Tibial nerve (tissue), 4 donors: ENCODE results near the gene ARV1. TPM values are rescaled to one million over a fixed set of nuclear protein-coding genes. Genes with fewer than 3 reads are reported as not detected.

ENCODE experiments used
- DNase-seq, 2 donors: peaks; one replicate each; pipeline ENCODE4 v3.0.0-alpha.2; 2019; ENCODE audit warnings: low spot score in 2 of 2
- H3K27ac ChIP-seq, 4 donors: fragments of 200-600 bp; sonication (generic) in 3 of 4; one replicate each; pipeline ENCODE4 v1.5.1; 2017 to 2019; ENCODE audit warnings: mild to moderate bottlenecking in 1 of 4
- H3K27me3 ChIP-seq, 2 donors: fragments of 200-600 bp; sonication (generic) in 1 of 2; one replicate each; pipeline versions ENCODE4 v1.5.1 to v1.6.0; 2017 to 2019
- H3K36me3 ChIP-seq, 3 donors: fragments of 200-600 bp; sonication (generic); one replicate each; pipeline ENCODE4 v1.5.1; 2018 to 2019
- H3K4me1 ChIP-seq, 4 donors: fragments of 200-600 bp; sonication (generic) in 3 of 4; one replicate each; pipeline ENCODE4 v1.5.1; 2017 to 2019
- H3K4me3 ChIP-seq, 4 donors: fragments of 200-600 bp; sonication (generic) in 3 of 4; one replicate each; pipeline ENCODE4 v1.5.1; 2017 to 2019; ENCODE audit warnings: mild to moderate bottlenecking in 1 of 4, moderate library complexity in 1 of 4
- H3K9me3 ChIP-seq, 4 donors: fragments of 200-600 bp; sonication (generic) in 3 of 4; one replicate each; pipeline ENCODE4 v1.5.1; 2017 to 2019
- CTCF ChIP-seq, 5 experiments: fragments of 200-600 bp in 3 of 5; fragments of 450-650 bp in 2 of 5; sonication (generic) in 3 of 5; IDR thresholded peaks; one replicate each; pipeline ENCODE4 v1.5.1; 2016 to 2019; ENCODE audit warnings: antibody characterized with exemption in 5 of 5, mild to moderate bottlenecking in 3 of 5, moderate library complexity in 2 of 5
- EP300 ChIP-seq, 2 donors: sonication (generic); formaldehyde crosslinking; IDR thresholded peaks; one replicate each; pipeline ENCODE4 v1.6.1; 2017; ENCODE audit warnings: antibody characterized with exemption in 2 of 2, mild to moderate bottlenecking in 1 of 2
- POLR2A ChIP-seq, 2 donors: fragments of 450-650 bp; IDR thresholded peaks; one replicate each; pipeline ENCODE4 v1.6.1; 2017; ENCODE audit warnings: antibody characterized with exemption in 2 of 2, mild to moderate bottlenecking in 2 of 2, moderate library complexity in 2 of 2
- WGBS, 2 donors: methylation state at CpG; one replicate each; pipeline ENCODE4 v1.1.5; 2018; 5-methylcytosine and 5-hydroxymethylcytosine counted together
- total RNA-seq, 4 donors: library from RNA; depleted of rRNA; stranded (reverse); fragments of >200 nt; gene quantifications; one replicate each; pipeline ENCODE4 v1.1.0, GENCODE V29; 2016

The ARV1 gene
- total RNA-seq, 4 donors from 2014 or later, result 11.6 to 25.3 (median 14.6) TPM

- Histone ChIP-seq H3K27ac (no peak overlapping the region), H3K4me1 (no peaks in the 10 kb centered on the region), H3K4me3 (no peak overlapping the region), H3K9me3 (no peaks in the 10 kb centered on the region), H3K36me3 (peaks cover 0 to 39% (median 0%) of the 10 kb centered on the region in 3 donors), H3K27me3 (no peaks in the 10 kb centered on the region)
- DNase-seq, result no peak
- 92 to 93% methylated on average over 3 of the region's 3 CpGs for WGBS, 2 donors
- TF ChIP-seq POLR2A (IDR thresholded peaks at IDR 0.05) (no peak), CTCF (IDR thresholded peaks at IDR 0.05) (no peak)
Observed at GRCh38 chr1:230948903-230949302, 30.0 kb upstream of the ARV1 start.

- H3K27me3 ChIP-seq, result no peaks in the 10 kb centered on the region
- H3K4me3 ChIP-seq, result no peak overlapping the region
- 61 to 96% methylated on average over 3 of the region's 3 CpGs for WGBS, 2 donors
- H3K27ac ChIP-seq, result no peak overlapping the region
- no peak for DNase-seq
- no peaks in the 10 kb centered on the region for H3K9me3 ChIP-seq
- H3K4me1 ChIP-seq, result no peaks in the 10 kb centered on the region
- TF ChIP-seq CTCF (IDR thresholded peaks at IDR 0.05) (no peak), EP300 (IDR thresholded peaks at IDR 0.05) (no peak), POLR2A (IDR thresholded peaks at IDR 0.05) (no peak)
- H3K36me3 ChIP-seq, result peaks cover 0 to 33% (median 0%) of the 10 kb centered on the region in 3 donors
Observed at GRCh38 chr1:230950404-230950803, 28.5 kb upstream of the ARV1 start.

GRCh38 chr1:230957580-230957989 lies 21.3 kb upstream of the ARV1 start:
- DNase-seq, result no peak
- Histone ChIP-seq H3K9me3 (no peaks in the 10 kb centered on the region), H3K27me3 (no peaks in the 10 kb centered on the region), H3K4me1 (no peaks in the 10 kb centered on the region), H3K4me3 (no peak overlapping the region), H3K27ac (no peak overlapping the region), H3K36me3 (peaks cover 0 to 64% (median 0%) of the 10 kb centered on the region in 3 donors)
- 85 to 91% methylated on average over 4 of the region's 4 CpGs for WGBS, 2 donors
- TF ChIP-seq EP300 (IDR thresholded peaks at IDR 0.05) (no peak), CTCF (IDR thresholded peaks at IDR 0.05) (no peak)

- no peak for DNase-seq
- H3K27me3 ChIP-seq, result no peaks in the 10 kb centered on the region
- H3K4me3 ChIP-seq, result no peak overlapping the region
- WGBS, 2 donors, result 96 to 97% methylated on average over 4 of the region's 4 CpGs
- TF ChIP-seq POLR2A (IDR thresholded peaks at IDR 0.05) (no peak), EP300 (IDR thresholded peaks at IDR 0.05) (no peak), CTCF (IDR thresholded peaks at IDR 0.05) (no peak)
- H3K27ac ChIP-seq, result no peak overlapping the region
- no peaks in the 10 kb centered on the region for H3K9me3 ChIP-seq
- H3K4me1 ChIP-seq, result no peaks in the 10 kb centered on the region
- peaks cover 0 to 58% (median 0%) of the 10 kb centered on the region in 3 donors for H3K36me3 ChIP-seq
Observed at GRCh38 chr1:230958370-230958769, 20.5 kb upstream of the ARV1 start.

- no peaks in the 10 kb centered on the region for H3K27me3 ChIP-seq
- 43 to 47% methylated on average over 2 of the region's 2 CpGs for WGBS, 2 donors
Observed at GRCh38 chr1:230964896-230965295, 14.0 kb upstream of the ARV1 start.

More at GRCh38 chr1:230964896-230965295, 14.0 kb upstream of the ARV1 start:
- no peak for DNase-seq
- no peak for TF ChIP-seq POLR2A (IDR thresholded peaks at IDR 0.05)
- no peak for TF ChIP-seq EP300 (IDR thresholded peaks at IDR 0.05)
- TF ChIP-seq CTCF (IDR thresholded peaks at IDR 0.05), result no peak
- no peak overlapping the region for H3K4me3 ChIP-seq
- peaks cover 0 to 8% (median 0%) of the 10 kb centered on the region in 3 donors for H3K36me3 ChIP-seq
- no peak overlapping the region for H3K27ac ChIP-seq
- no peaks in the 10 kb centered on the region for H3K4me1 ChIP-seq
- no peaks in the 10 kb centered on the region for H3K9me3 ChIP-seq
